HepG2 (cell line): ENCODE measurements around the gene NUDT22. TPM values are rescaled to one million over a fixed set of nuclear protein-coding genes. Genes with fewer than 3 reads are reported as not detected.

ENCODE experiments used
- CREB1 ChIP-seq, 2 experiments: fragments of 450-650 bp in 1 of 2; IDR thresholded peaks; 2 replicates each; pipeline ENCODE4 v1.6.1; 2016 to 2017; ENCODE audit warnings: control low read depth in 1 of 2, mild to moderate bottlenecking in 1 of 2, missing compliant biosample characterization in 1 of 2, missing genetic modification characterization in 1 of 2
- E2F1 ChIP-seq: sonication (generic); formaldehyde crosslinking; IDR thresholded peaks from 2 replicates; pipeline ENCODE4 v1.5.0; 2020; ENCODE audit warnings: missing genetic modification reagents
- ELF3 ChIP-seq: IDR thresholded peaks from 2 replicates; pipeline ENCODE4 v1.6.1; 2016; ENCODE audit warnings: missing genetic modification reagents, missing compliant biosample characterization
- GABPA ChIP-seq, 2 experiments: IDR thresholded peaks; 2 replicates each; pipeline ENCODE4 v1.6.1; 2011 to 2016; ENCODE audit warnings: low read depth in 2 of 2, low read length in 1 of 2, missing biosample characterization in 1 of 2, missing genetic modification characterization in 1 of 2
- HMGA1 ChIP-seq: sonication (generic); formaldehyde crosslinking; conservative IDR thresholded peaks from 2 replicates; pipeline ENCODE4 v1.4.0; 2020; ENCODE audit warnings: missing genetic modification reagents
- HOXA5 ChIP-seq: sonication (generic); formaldehyde crosslinking; IDR thresholded peaks from 2 replicates; pipeline ENCODE4 v1.4.0; 2020; ENCODE audit warnings: missing genetic modification reagents
- MBNL3 ChIP-seq: fragments of 250-450 bp; sonication (Bioruptor Pico); conservative IDR thresholded peaks from 2 replicates; pipeline ENCODE4 v1.8.0; 2022; ENCODE audit warnings: mild to moderate bottlenecking, inconsistent platforms
- MED1 ChIP-seq: sonication (generic); formaldehyde crosslinking; IDR thresholded peaks from 2 replicates; pipeline ENCODE4 v1.4.0; 2020; ENCODE audit warnings: missing genetic modification reagents
- PAF1 ChIP-seq: IDR thresholded peaks from 2 replicates; pipeline ENCODE4 v1.6.1; 2016; ENCODE audit warnings: missing genetic modification reagents, missing compliant biosample characterization
- PHF21A ChIP-seq: sonication (generic); formaldehyde crosslinking; IDR thresholded peaks from 2 replicates; pipeline ENCODE4 v1.5.0; 2020; ENCODE audit warnings: mild to moderate bottlenecking, missing genetic modification reagents
- RARG ChIP-seq: sonication (generic); formaldehyde crosslinking; IDR thresholded peaks from 2 replicates; pipeline ENCODE4 v1.4.0; 2020; ENCODE audit warnings: low read depth, mild to moderate bottlenecking, missing genetic modification reagents
- SMAD1 ChIP-seq: sonication (generic); formaldehyde crosslinking; IDR thresholded peaks from 2 replicates; pipeline ENCODE4 v1.4.0; 2020; ENCODE audit warnings: missing genetic modification reagents, low read depth, mild to moderate bottlenecking, borderline replicate concordance
- TBX2 ChIP-seq: sonication (generic); formaldehyde crosslinking; IDR thresholded peaks from 2 replicates; pipeline ENCODE4 v1.5.0; 2020; ENCODE audit warnings: missing genetic modification reagents, mild to moderate bottlenecking, borderline replicate concordance
- TIGD3 ChIP-seq: sonication (generic); formaldehyde crosslinking; IDR thresholded peaks from 2 replicates; pipeline ENCODE4 v1.5.1; 2020; ENCODE audit warnings: mild to moderate bottlenecking, missing genetic modification reagents, borderline replicate concordance
- XRCC5 ChIP-seq: fragments of 200-400 bp; formaldehyde crosslinking; optimal IDR thresholded peaks from 2 replicates; pipeline ENCODE3; 2017; ENCODE audit warnings: mild to moderate bottlenecking, low read length
- YY1 ChIP-seq: IDR thresholded peaks from 2 replicates; pipeline ENCODE4 v1.6.1; 2011; ENCODE audit warnings: low read length, low read depth, moderate library complexity, mild to moderate bottlenecking; ENCODE audit not compliant: insufficient read depth, insufficient replicate concordance
- ZFX ChIP-seq: sonication (generic); formaldehyde crosslinking; IDR thresholded peaks from 2 replicates; pipeline ENCODE4 v1.4.0; 2020; ENCODE audit warnings: mild to moderate bottlenecking, low read depth, missing genetic modification reagents, moderate library complexity
- ZNF331 ChIP-seq: sonication (generic); formaldehyde crosslinking; IDR thresholded peaks from 2 replicates; pipeline ENCODE4 v1.4.0; 2020; ENCODE audit warnings: missing genetic modification reagents
- ZNF335 ChIP-seq: sonication (generic); formaldehyde crosslinking; IDR thresholded peaks from 2 replicates; pipeline ENCODE4 v1.4.0; 2020; ENCODE audit warnings: missing genetic modification reagents
- ZNF44 ChIP-seq: sonication (generic); formaldehyde crosslinking; IDR thresholded peaks from 2 replicates; pipeline ENCODE4 v1.5.1; 2020; ENCODE audit warnings: mild to moderate bottlenecking, missing genetic modification reagents
- ZNF543 ChIP-seq: sonication (generic); formaldehyde crosslinking; IDR thresholded peaks from 2 replicates; pipeline ENCODE4 v1.4.0; 2020; ENCODE audit warnings: mild to moderate bottlenecking, missing genetic modification reagents
- ZNF639 ChIP-seq: conservative IDR thresholded peaks from 2 replicates; pipeline ENCODE4 v1.6.1; 2018; ENCODE audit warnings: missing genetic modification reagents
- ZSCAN29 ChIP-seq: sonication (generic); formaldehyde crosslinking; conservative IDR thresholded peaks from 2 replicates; pipeline ENCODE4 v1.4.0; 2020; ENCODE audit warnings: mild to moderate bottlenecking, missing genetic modification reagents
- polyA plus RNA-seq, 8 experiments: library from polyadenylated mRNA; depleted of rRNA in 3 of 8; stranded (reverse) in 7 of 8; unstranded in 1 of 8; fragments of >200 nt; fragmentation: Illumina TruSeq in 4 of 8; extraction: Trizol in 4 of 8; gene quantifications; 2 replicates each; pipeline versions ENCODE4 v1.2.1 to v1.2.3, GENCODE V29; 2011 to 2016; ENCODE audit warnings: low read depth in 4 of 8, missing spikeins in 1 of 8, mixed read lengths in 1 of 8; ENCODE audit not compliant: insufficient read depth in 1 of 8
- total RNA-seq, 5 experiments: library from RNA; depleted of rRNA; stranded (reverse); fragments of >200 nt; fragmentation: Illumina TruSeq; extraction: Trizol; gene quantifications; 2 replicates each; pipeline ENCODE4 v1.2.3, GENCODE V29; 2016; ENCODE audit warnings: low read depth in 1 of 5
- TF ChIP-seq, protein P1 (sequence below): sonication (generic); formaldehyde crosslinking; IDR thresholded peaks from 2 replicates; pipeline ENCODE4 v1.9.0; 2021; ENCODE audit warnings: missing genetic modification reagents, borderline replicate concordance

Gene NUDT22
- total and polyA plus RNA-seq, 2 of the 13 experiments (the other 11 are each of a cell fraction or from before 2014, with no cell fraction given), result 33.5 to 39.8 TPM

DNA sequence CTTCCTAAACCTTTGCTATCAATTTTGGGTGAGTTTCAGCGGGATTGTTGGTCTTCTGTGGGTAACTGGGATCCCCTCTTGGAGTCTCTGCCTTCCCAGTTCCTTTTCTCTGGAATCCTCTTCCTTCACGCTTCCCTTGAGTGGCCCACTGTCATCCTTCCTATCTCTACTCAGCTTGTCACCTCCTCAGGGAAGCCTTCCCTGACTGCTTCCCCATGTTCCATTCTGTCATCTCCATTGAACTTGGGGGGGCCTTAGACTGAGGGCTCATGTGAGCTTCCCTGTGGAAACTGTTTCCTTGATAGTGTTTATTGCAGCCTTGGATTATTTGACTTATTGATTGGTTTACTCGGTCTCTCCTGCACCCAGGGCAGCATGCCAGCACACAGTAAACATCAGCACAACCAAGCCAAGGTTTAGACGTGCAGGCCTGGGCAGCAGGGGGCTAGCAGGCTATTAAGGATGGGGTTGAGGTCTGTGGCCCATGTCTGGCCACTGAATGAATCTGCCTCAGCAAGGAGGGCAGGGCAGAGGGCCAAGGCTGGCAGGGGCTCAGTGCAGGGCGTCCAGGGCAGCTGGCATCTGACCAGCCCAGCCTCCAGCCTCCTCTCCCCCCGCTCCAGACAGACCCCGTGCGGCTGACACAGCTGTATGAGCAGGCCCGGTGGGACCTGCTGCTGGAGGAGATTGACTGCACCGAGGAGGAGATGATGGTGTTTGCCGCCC is 7.3 kb upstream of the NUDT22 start (continued):
- TF ChIP-seq ZNF331 (CRISPR knock-in tag) (no peak), ZFX (CRISPR knock-in tag) (peak; percentile 52; the same call in 1 of the 2 replicates), E2F1 (CRISPR knock-in tag) (no peak), TIGD3 (CRISPR knock-in tag) (no peak), PHF21A (CRISPR knock-in tag) (no peak), ZNF44 (CRISPR knock-in tag) (no peak), ELF3 (CRISPR knock-in tag) (peak; percentile 35; the same call in 1 of the 2 replicates), ZNF543 (CRISPR knock-in tag) (no peak), ZSCAN29 (CRISPR knock-in tag) (no peak), XRCC5 (no peak), RARG (CRISPR knock-in tag) (no peak), HOXA5 (CRISPR knock-in tag) (no peak), YY1 (no peak), ZNF639 (CRISPR knock-in tag) (no peak), GABPA (IDR thresholded peaks at IDR 0.05; ENCODE audit: low read depth, low read length) (no peak), GABPA (CRISPR knock-in tag; IDR thresholded peaks at IDR 0.05; ENCODE audit: low read depth) (peak; percentile 20; the same call in 1 of the 2 replicates), MED1 (CRISPR knock-in tag) (peak; percentile 26; the same call in 1 of the 2 replicates), HMGA1 (CRISPR knock-in tag) (no peak), TBX2 (peak; percentile 45; the same call in 1 of the 2 replicates), SMAD1 (no peak), PAF1 (CRISPR knock-in tag) (no peak), MBNL3 (CRISPR knock-in tag) (no peak), CREB1 (IDR thresholded peaks at IDR 0.05) (no peak), CREB1 (CRISPR knock-in tag; IDR thresholded peaks at IDR 0.05) (no peak), ZNF335 (CRISPR knock-in tag) (no peak)
- TF ChIP-seq, protein P1, sequence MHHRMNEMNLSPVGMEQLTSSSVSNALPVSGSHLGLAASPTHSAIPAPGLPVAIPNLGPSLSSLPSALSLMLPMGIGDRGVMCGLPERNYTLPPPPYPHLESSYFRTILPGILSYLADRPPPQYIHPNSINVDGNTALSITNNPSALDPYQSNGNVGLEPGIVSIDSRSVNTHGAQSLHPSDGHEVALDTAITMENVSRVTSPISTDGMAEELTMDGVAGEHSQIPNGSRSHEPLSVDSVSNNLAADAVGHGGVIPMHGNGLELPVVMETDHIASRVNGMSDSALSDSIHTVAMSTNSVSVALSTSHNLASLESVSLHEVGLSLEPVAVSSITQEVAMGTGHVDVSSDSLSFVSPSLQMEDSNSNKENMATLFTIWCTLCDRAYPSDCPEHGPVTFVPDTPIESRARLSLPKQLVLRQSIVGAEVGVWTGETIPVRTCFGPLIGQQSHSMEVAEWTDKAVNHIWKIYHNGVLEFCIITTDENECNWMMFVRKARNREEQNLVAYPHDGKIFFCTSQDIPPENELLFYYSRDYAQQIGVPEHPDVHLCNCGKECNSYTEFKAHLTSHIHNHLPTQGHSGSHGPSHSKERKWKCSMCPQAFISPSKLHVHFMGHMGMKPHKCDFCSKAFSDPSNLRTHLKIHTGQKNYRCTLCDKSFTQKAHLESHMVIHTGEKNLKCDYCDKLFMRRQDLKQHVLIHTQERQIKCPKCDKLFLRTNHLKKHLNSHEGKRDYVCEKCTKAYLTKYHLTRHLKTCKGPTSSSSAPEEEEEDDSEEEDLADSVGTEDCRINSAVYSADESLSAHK (CRISPR knock-in tag), result no peak
